COLO829 (cell line): Measurements from ENCODE around the gene EZH1.
A peak's percentile ranks its signal among the peaks of the same experiment; 100 is the strongest.
"Not testable (repeated sequence)": the region's sequence is repeated elsewhere in the genome, so short reads cannot be mapped to it uniquely, and the experiment has no call there.

ENCODE experiments used
- DNase-seq: peaks from one replicate; pipeline ENCODE4 v3.0.0; 2012; ENCODE audit warnings: low spot score

The EZH1 gene

DNA sequence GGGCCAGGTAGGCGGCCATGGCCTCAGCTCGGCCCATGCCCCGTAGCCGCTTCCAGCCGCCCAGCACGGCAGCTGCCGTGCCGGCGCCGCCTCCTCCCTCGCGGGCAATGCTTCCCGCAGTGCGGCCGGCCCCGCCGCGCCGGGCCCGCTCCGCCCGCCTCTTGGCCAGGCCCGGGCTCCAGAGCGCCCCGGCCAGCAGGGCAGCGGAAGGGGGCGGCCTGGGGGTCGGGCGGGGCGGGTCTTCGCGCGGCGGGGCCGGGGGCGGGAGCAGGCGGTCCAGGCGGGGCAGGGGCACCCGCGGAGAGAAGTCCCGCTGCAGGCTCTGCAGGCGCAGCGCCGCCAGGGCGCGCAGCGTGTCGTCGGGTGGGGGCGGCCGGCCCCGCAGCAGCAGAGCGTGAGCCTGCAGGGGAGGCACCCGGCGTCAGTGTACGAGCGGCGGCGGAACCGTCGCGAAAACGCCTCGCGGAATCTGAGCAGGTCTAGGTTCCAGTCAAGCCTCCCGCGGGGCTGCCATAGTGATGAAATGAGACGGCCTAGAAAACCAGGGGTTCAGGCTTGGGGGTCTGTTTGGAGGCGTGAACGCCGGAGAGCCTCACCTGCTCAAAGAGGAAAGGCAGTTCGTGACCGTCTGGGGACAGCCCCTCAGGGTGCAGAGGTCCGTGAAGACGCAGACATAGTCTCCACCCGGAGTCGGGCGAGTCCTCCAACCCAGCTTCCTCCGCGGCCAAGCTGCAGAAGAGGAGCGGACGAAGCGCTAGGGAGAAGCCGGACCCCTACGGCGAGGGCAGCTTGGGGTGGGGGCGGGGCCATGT is 74.7 kb downstream of the EZH1 start:
- no peak for DNase-seq

DNA sequence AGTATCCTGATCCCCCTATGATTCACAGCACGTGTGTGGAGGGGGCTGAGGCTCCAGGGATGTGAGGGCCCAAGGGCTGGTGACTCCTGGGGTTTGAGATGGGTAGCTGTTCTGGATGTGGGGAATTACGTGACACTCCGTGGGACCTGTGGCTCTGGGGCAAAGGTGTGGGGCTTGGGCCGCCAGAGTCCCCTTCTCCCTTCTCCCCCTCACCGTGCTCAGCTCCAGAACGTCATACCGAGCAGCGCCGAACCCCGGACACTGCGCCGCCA is 75.2 kb downstream of the EZH1 start:
- no peak for DNase-seq

DNA sequence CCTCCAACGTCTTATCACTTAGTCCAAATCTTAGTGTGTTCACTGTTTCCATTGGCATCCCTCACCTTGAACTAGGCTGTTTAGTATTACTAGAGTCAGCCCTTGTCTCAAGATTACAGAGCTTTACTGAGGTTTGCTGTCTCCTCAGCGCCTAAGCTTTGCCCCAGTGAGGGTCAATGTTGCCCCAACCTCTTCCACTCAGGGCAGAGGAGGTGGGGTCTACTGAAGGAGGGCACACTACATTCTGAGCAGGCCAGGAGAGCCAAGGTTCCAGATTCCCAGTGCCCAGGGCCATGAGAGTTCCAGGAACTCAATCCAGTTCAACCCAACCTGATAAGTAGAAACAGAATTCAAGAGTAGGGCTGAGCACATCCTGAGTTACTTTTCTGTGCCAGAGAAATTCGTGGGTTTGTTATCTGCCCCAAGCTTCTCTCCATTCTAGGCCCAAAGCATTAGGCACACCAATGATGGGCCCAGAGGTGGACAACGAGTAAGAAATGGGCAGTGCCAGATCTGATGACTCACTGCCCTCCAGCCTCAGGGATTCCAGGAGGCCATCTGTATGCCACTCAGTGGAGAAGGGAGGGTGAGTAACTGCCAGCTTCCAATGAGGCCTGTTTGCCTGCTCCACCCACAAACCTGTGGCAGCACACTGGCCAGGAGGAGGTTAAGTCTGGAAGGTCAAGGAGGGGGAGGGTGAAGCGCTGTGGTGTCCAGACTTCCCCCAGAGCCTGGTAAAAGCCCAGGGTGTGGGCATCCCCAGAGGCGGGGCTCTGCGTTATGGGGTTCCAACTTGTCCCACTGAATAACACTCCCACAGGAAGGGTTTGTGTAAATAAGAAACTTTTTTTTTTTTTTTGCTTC is 77.5 kb downstream of the EZH1 start:
- DNase-seq = peak; percentile 95

DNA sequence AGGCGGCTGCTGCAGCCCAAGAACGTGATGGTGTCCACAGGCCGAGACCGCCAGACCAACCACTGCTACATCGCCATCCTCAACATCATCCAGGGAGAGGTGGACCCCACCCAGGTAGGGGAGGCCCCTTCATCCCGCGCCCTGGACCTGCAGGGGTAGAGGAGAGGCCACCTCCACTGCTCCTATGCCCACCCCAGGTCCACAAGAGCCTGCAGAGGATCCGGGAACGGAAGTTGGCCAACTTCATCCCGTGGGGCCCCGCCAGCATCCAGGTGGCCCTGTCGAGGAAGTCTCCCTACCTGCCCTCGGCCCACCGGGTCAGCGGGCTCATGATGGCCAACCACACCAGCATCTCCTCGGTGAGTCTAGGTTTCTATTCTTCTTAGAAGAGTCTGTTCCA is 78.7 kb downstream of the EZH1 start:
- not testable (repeated sequence) for DNase-seq

DNA sequence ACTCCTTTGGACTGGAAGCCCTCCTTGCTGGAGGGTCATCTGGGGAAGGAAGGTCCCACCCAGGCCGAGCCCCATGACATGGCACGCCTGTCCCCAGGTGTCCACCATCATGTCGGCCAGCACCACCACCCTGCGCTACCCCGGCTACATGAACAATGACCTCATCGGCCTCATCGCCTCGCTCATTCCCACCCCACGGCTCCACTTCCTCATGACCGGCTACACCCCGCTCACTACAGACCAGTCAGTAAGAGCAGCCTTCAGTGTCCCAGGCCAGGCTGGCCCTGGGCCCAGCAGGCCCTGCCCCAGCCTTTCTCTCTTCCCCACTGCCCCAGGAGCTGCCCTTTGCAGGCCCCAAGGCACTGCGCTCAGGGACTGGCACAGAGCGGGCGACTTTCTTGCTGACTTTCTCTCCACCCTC is 79.2 kb downstream of the EZH1 start:
- DNase-seq = no peak

DNA sequence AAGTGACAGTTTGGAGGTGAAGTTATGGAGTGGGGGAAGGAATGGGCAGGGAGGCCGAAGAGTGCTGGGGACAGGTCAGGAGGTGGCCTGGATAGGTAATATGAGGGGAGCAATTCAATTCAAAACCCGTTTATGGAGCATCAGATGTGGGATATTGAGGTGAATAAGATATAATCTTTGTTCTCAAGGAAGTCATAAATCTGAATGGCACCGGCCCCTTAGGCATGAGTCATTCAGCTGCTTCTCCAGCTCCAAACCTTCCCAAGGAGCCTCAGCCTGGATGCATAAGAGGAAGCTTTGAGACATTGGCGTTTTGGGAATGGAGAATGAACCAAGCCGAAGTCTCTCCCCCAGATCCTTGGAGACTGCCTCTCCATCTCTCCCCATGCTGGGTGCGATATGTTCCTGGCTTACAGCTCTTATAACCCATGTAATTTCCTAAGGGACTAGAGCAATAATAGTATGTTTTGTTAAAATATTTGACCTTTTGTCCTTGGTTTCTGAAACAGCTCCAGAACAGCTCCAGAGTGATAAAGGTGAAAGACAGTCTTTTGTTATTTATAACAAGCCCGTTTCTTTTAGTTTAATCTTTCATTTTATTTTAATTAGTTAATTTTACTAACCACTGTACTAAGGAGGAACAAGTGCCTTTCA is 84.0 kb downstream of the EZH1 start:
- DNase-seq = peak; percentile 74

DNA sequence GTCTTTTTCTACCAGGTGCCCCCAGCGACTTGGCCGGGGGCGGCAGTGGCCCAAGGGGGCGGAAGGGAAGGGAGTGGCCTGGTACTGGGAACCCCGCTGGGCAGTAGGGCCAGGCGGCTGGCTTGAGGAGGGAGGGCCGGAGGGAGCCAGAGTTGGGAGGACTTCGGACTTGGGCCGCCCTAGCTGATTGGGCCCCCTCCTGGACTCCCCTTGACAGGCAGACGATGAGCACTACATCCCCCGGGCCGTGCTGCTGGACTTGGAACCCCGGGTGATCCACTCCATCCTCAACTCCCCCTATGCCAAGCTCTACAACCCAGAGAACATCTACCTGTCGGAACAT is 84.9 kb downstream of the EZH1 start:
- DNase-seq = not testable (repeated sequence)

DNA sequence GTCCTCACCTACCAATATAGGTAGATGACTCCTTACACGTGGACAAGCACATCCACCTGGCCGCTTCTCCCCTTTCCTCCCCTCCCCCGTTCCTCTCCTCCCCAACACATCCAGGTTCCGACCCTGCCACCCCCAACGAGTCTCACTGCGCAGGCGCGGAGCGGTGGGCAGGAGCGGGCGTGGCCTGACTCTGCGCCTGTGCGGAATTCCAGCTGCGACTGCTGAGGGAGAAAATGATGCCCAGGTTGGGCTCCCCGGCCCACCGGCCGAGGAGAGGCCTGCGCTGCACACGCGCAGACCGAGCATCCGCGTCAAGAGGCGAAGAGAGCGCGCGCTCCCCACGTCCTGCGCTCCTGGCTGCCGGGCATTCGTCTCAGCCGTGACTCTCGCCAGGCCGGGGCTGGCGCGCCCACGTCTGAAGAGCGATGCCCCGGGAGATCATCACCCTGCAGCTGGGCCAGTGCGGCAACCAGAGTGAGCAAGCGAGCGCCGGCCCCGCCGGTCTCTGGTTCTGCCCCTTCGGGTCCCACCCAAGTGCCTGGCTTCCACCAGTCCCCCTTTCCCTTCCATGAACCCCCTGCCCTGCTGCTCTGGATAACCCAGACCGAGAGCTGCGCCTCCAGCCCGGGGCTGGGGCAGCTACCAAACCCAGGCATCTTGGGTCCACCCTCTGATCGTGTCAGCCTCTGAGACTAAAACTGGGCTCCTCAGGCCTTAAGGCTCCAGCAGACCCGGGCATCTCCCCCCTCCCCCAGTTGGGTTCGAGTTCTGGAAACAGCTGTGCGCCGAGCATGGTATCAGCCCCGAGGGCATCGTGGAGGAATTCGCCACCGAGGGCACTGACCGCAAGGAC is 85.5 kb downstream of the EZH1 start, which contains the start of gene TUBG2:
TUBG2 (plus strand) TSS at position 206 of the 853 bp plus-strand sequence; CDS start at position 426, 220 bp downstream.
- DNase-seq = peak; percentile 99

DNA sequence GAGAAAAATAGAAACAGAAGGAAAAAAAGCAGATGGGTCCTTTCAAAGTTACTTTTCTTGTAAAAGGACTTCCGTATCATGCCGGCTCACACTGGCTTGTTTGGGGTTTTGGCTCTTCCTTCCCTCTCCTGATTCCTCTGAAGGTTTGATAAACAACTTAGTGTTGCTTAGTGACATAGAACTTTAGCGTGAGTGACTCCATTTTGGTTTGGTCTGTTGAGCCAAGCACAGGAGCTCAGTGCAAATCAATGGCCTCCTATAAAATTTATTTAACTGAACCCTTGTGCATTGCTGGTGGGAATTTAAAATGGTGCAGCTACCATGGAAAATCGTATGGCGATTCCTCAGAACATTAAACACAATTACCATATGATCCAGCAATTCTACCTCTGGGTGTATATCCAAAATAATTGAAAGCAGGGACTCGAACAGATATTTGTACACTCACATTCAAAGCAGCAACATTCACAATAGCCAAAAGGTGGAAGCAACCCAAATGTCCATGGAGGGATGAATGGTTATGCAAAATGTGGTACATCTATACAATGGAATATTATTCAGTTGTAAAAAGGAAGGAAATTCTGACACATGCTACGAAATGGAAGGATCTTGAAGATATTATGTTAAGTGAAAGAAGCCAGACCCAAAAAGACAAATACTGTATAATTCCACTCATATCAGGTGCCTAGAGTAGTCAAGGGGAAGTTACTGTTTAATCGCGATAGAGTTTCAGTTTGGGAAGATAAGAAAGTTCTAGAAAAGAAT is 86.8 kb downstream of the EZH1 start:
- no peak for DNase-seq

DNA sequence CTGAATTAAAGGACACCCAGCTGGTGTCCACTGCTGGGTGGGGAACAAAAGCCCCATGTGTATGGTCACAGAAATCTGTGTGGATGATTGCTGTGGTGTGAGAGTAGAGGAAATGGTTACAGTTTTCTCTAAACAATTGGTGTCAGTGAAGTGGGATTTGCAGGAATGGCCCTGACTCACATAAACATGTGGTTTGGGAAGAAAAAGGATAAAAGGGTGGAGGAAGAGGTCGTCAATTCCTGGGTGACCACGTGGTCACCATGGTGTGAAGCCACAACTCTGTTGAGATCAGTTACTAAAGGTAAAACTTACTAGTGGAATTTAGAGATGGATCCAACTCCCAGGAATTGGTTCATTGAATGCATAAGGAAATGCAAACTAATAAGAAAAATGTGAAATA is 89.3 kb downstream of the EZH1 start:
- no peak for DNase-seq

DNA sequence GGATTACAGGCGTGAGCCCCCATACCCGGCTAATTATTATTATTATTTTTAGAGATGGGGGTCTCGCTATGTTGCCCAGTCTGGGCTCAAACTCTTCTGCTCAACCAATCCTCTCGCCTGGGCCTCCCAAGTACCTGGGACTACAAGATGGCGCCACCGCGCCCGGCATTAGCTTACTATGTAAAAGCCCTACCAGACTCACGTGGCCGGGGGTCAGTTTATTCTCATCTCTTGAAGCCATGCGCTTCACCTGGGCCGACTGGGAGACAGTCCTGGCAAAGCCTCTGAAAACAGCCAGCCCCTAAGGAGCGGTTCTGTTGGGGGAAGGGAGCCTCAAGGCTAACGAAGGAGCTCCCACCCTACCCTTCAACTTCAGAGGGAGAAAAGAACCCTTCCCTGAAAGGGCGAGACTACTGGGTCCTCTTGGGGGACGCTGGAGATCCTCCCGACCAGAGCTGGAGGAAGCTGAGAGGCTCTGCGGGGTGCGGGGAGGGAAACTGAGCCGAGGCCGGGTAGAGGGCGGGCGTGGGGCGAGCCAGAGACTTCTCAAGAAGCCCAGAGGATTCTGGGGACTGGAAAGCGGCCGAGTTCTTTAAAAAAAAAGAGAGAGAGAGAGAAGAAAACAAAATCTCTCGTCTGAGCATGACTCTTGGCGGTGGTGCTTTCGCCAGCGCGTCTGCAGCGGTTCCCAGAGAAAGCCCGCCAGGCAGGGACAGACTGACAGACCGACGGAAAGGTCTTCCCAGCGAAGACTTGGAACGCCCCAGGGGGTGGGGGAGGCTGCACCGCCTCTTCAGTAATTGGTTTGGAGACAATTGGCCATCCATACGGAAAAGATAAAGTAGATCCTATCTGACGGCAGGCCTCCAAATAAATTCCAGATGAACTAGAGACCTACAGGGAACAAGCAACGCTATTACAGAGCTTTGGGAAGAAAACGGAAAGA is 91.4 kb downstream of the EZH1 start:
- DNase-seq = no peak

DNA sequence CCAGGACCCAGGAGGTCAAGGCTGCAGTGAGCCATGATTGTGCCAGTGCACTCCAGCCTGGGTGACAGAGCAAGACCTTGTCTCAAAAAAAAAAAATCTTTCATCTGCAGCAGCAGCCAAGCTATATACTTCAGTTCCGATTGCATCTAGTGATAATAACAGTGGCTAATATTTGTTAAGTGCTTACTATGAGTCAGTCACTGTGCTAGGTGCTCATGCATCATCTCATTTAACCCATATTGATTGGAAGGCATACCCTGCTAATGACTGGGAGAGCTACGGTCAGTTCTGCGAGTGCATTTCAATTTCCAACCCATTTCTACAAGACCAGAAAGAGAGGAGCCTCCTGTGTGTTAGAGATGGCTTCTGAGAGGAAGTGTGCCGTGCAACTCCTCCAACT is 93.4 kb downstream of the EZH1 start:
- no peak for DNase-seq
